Neural crest cell (in vitro differentiated cells): ENCODE data around the gene SLA2. TPM values are rescaled to one million over a fixed set of nuclear protein-coding genes. Genes with fewer than 3 reads are reported as not detected.

ENCODE experiments used
- DNase-seq: peaks from one replicate; pipeline ENCODE4 v3.0.0; 2021; ENCODE audit warnings: low read depth, mixed read lengths, low spot score
- H3K27ac Mint-ChIP-seq: one replicate; pipeline ENCODE4 v1.8.0; 2021; ENCODE audit warnings: mild to moderate bottlenecking, mixed read lengths; ENCODE audit not compliant: unreplicated experiment
- H3K27me3 Mint-ChIP-seq: 2 replicates; pipeline ENCODE4 v1.8.0; 2021; ENCODE audit warnings: low read depth, mild to moderate bottlenecking, mixed read lengths
- H3K36me3 Mint-ChIP-seq: 2 replicates; pipeline ENCODE4 v1.8.0; 2021; ENCODE audit warnings: low read depth, mild to moderate bottlenecking, mixed read lengths
- H3K4me1 Mint-ChIP-seq: 2 replicates; pipeline ENCODE4 v1.8.0; 2021; ENCODE audit warnings: mixed read lengths
- H3K4me3 Mint-ChIP-seq: one replicate; pipeline ENCODE4 v1.8.0; 2021; ENCODE audit warnings: mild to moderate bottlenecking, mixed read lengths
- H3K9me3 Mint-ChIP-seq: 2 replicates; pipeline ENCODE4 v1.8.0; 2021; ENCODE audit warnings: mixed read lengths
- CTCF ChIP-seq: fragments of 200-600 bp; sonication (generic); conservative IDR thresholded peaks from 2 replicates; pipeline ENCODE4 v1.5.0; 2021; ENCODE audit warnings: antibody characterized with exemption, mild to moderate bottlenecking
- total RNA-seq: library from RNA; stranded (reverse); gene quantifications from 2 replicates; pipeline ENCODE4 v1.2.1, GENCODE V29; 2021

Gene SLA2
- total RNA-seq, 1 donor from 2014 or later: 0.16 TPM

GRCh38 chr20:36670665-36671357 is 24.8 kb upstream of the SLA2 start:
- DNase-seq: no peak
- Mint-ChIP-seq H3K27ac (no peak overlapping the region), H3K36me3 (peaks cover 3% of the 10 kb centered on the region), H3K4me3 (no peak overlapping the region), H3K9me3 (no peaks in the 10 kb centered on the region), H3K27me3 (no peaks in the 10 kb centered on the region), H3K4me1 (no peaks in the 10 kb centered on the region)
- no peak for TF ChIP-seq CTCF

- no peak overlapping the region for H3K27ac Mint-ChIP-seq
- H3K27me3 Mint-ChIP-seq: no peaks in the 10 kb centered on the region
- no peak for DNase-seq
- H3K4me1 Mint-ChIP-seq: no peaks in the 10 kb centered on the region
- no peaks in the 10 kb centered on the region for H3K9me3 Mint-ChIP-seq
- peaks cover 3% of the 10 kb centered on the region for H3K36me3 Mint-ChIP-seq
- no peak overlapping the region for H3K4me3 Mint-ChIP-seq
- peak; percentile 40 for TF ChIP-seq CTCF
Measured at GRCh38 chr20:36666181-36666740, 20.3 kb upstream of the SLA2 start.

GRCh38 chr20:36663031-36663430 is 17.0 kb upstream of the SLA2 start:
- H3K4me1 Mint-ChIP-seq: no peaks in the 10 kb centered on the region
- H3K27ac Mint-ChIP-seq: no peak overlapping the region
- peaks cover 4% of the 10 kb centered on the region for H3K36me3 Mint-ChIP-seq
- no peaks in the 10 kb centered on the region for H3K9me3 Mint-ChIP-seq
- no peak for TF ChIP-seq CTCF
- no peak overlapping the region for H3K4me3 Mint-ChIP-seq
- no peak for DNase-seq
- H3K27me3 Mint-ChIP-seq: no peaks in the 10 kb centered on the region

- no peak overlapping the region for H3K4me3 Mint-ChIP-seq
- H3K36me3 Mint-ChIP-seq: peaks cover 4% of the 10 kb centered on the region
- no peaks in the 10 kb centered on the region for H3K4me1 Mint-ChIP-seq
- no peak for DNase-seq
- H3K27me3 Mint-ChIP-seq: no peaks in the 10 kb centered on the region
- no peaks in the 10 kb centered on the region for H3K9me3 Mint-ChIP-seq
- H3K27ac Mint-ChIP-seq: peak overlapping the region; percentile 71
- no peak for TF ChIP-seq CTCF
Measured at GRCh38 chr20:36658300-36658699, 12.3 kb upstream of the SLA2 start.

GRCh38 chr20:36656733-36657132 is 10.7 kb upstream of the SLA2 start:
- Mint-ChIP-seq H3K4me3 (no peak overlapping the region), H3K27ac (no peak overlapping the region), H3K36me3 (peaks cover 4% of the 10 kb centered on the region), H3K4me1 (no peaks in the 10 kb centered on the region), H3K27me3 (no peaks in the 10 kb centered on the region), H3K9me3 (no peaks in the 10 kb centered on the region)
- TF ChIP-seq CTCF: no peak
- no peak for DNase-seq
